H1 (cell line): ENCODE results near the gene OLFML2B. TPM values are rescaled to one million over a fixed set of nuclear protein-coding genes. Genes with fewer than 3 reads are reported as not detected.
A peak's percentile ranks its signal among the peaks of the same experiment; 100 is the strongest.

Experiments used
- CTCF ChIA-PET: fragments of 300-600 bp; sonication (Branson Sonifier 250); formaldehyde crosslinking; loops from one replicate; lab custom pipeline; 2021; ENCODE audit not compliant: partially characterized antibody; lab: Charles Lee
- POLR2A ChIA-PET: fragments of 300-600 bp; sonication (Branson Sonifier 250); formaldehyde crosslinking; loops from one replicate; lab custom pipeline; 2021; ENCODE audit warnings: inconsistent platforms; ENCODE audit not compliant: partially characterized antibody; lab: Charles Lee
- DNase-seq, 2 experiments: peaks; one replicate each; pipeline versions ENCODE4 v3.0.0 to v3.0.0-alpha.2; 2010 to 2022; ENCODE audit warnings: low spot score in 2 of 2, low read depth in 1 of 2, mixed read lengths in 1 of 2
- FAIRE-seq: peaks from 2 replicates; lab custom pipeline; 2011; peaks lifted over from hg19 to GRCh38; lab: Jason Lieb, UNC
- H2AFZ ChIP-seq: 2 replicates; pipeline ENCODE4 v1.8.1; 2012; ENCODE audit warnings: low read length, inconsistent platforms
- H2AK5ac ChIP-seq: 2 replicates; pipeline ENCODE4 v1.6.1; 2013; ENCODE audit warnings: low read depth, low read length
- H2BK120ac ChIP-seq: replicated peaks from 2 replicates; pipeline ENCODE3; 2013; ENCODE audit warnings: low read depth, low read length, inconsistent platforms
- H2BK12ac ChIP-seq: 2 replicates; pipeline ENCODE4 v1.6.1; 2013; ENCODE audit warnings: low read depth, low read length
- H2BK15ac ChIP-seq: 2 replicates; pipeline ENCODE4 v1.6.1; 2013; ENCODE audit warnings: low read length
- H2BK20ac ChIP-seq: 2 replicates; pipeline ENCODE4 v1.6.1; 2013; ENCODE audit warnings: low read length
- H2BK5ac ChIP-seq: 2 replicates; pipeline ENCODE4 v1.6.1; 2013; ENCODE audit warnings: low read depth, low read length
- H3K14ac ChIP-seq: 2 replicates; pipeline ENCODE4 v1.6.1; 2013; ENCODE audit warnings: inconsistent platforms; ENCODE audit not compliant: insufficient read length
- H3K18ac ChIP-seq: 2 replicates; pipeline ENCODE4 v1.6.1; 2013; ENCODE audit warnings: low read length; ENCODE audit errors: extremely low read depth
- H3K23ac ChIP-seq: 2 replicates; pipeline ENCODE4 v1.6.1; 2013; ENCODE audit warnings: inconsistent platforms; ENCODE audit not compliant: insufficient read length
- H3K23me2 ChIP-seq: 2 replicates; pipeline ENCODE4 v1.6.1; 2013; ENCODE audit warnings: low read depth, low read length
- H3K27ac ChIP-seq: 2 replicates; pipeline ENCODE4 v1.6.1; 2011; ENCODE audit warnings: low read depth, low read length, inconsistent platforms
- H3K27me3 ChIP-seq, 4 experiments: replicated peaks in 1 of 4; 1 replicate in 1 of 4; 2 replicates in 3 of 4; pipeline versions ENCODE4 v1.6.1 to v1.8.1; 2011 to 2013; ENCODE audit warnings: low read length in 3 of 4, mild to moderate bottlenecking in 3 of 4, inconsistent platforms in 2 of 4, mixed read lengths in 2 of 4, moderate library complexity in 1 of 4; ENCODE audit not compliant: control insufficient read depth in 3 of 4, insufficient read depth in 3 of 4; ENCODE audit errors: extremely low read depth in 1 of 4
- H3K36me3 ChIP-seq, 4 experiments: 2 replicates each; pipeline versions ENCODE4 v1.6.1 to v1.8.1; 2011 to 2013; ENCODE audit warnings: mild to moderate bottlenecking in 4 of 4, low read length in 3 of 4, moderate library complexity in 2 of 4, control low read depth in 1 of 4, inconsistent platforms in 1 of 4; ENCODE audit not compliant: insufficient read depth in 4 of 4, control insufficient read depth in 2 of 4
- H3K4ac ChIP-seq: replicated peaks from 2 replicates; pipeline ENCODE3; 2013; ENCODE audit warnings: low read length, low read depth, mixed read lengths, inconsistent platforms; ENCODE audit not compliant: insufficient read length
- H3K4me1 ChIP-seq, 4 experiments: replicated peaks in 1 of 4; 1 replicate in 1 of 4; 2 replicates in 3 of 4; pipeline versions ENCODE4 v1.6.1 to v1.8.1; 2011 to 2013; ENCODE audit warnings: low read length in 3 of 4, inconsistent platforms in 2 of 4, mixed read lengths in 1 of 4; ENCODE audit not compliant: insufficient read depth in 4 of 4, control insufficient read depth in 3 of 4
- H3K4me2 ChIP-seq, 2 experiments: 2 replicates each; pipeline versions ENCODE4 v1.6.1 to v1.8.1; 2011 to 2013; ENCODE audit warnings: low read depth in 2 of 2, low read length in 2 of 2, control low read depth in 1 of 2, inconsistent platforms in 1 of 2, mild to moderate bottlenecking in 1 of 2; ENCODE audit not compliant: insufficient read depth in 1 of 2
- H3K4me3 ChIP-seq, 4 experiments: fragments of 200-600, 300-600 bp in 1 of 4; sonication (generic), shearing (Covaris generic), sonication (Bioruptor Twin) in 1 of 4; 2 replicates each; pipeline versions ENCODE4 v1.5.1 to v1.8.1; 2011 to 2016; ENCODE audit warnings: low read length in 4 of 4, low read depth in 3 of 4, control low read depth in 2 of 4, inconsistent platforms in 2 of 4, mild to moderate bottlenecking in 2 of 4, mixed read lengths in 1 of 4, moderate library complexity in 1 of 4; ENCODE audit not compliant: insufficient read depth in 2 of 4; ENCODE audit errors: extremely low read depth in 1 of 4
- H3K56ac ChIP-seq: replicated peaks from 2 replicates; pipeline ENCODE3; 2013; ENCODE audit warnings: low read depth, mild to moderate bottlenecking, mixed read lengths, low read length, inconsistent platforms; ENCODE audit not compliant: insufficient read length
- H3K79me1 ChIP-seq: 2 replicates; pipeline ENCODE4 v1.6.1; 2013; ENCODE audit warnings: low read depth, low read length, control low read depth
- H3K79me2 ChIP-seq, 2 experiments: 2 replicates each; pipeline versions ENCODE4 v1.6.1 to v1.8.1; 2012 to 2013; ENCODE audit warnings: low read length in 2 of 2, mild to moderate bottlenecking in 2 of 2, inconsistent platforms in 1 of 2; ENCODE audit not compliant: insufficient read depth in 2 of 2, control insufficient read depth in 1 of 2
- H3K9ac ChIP-seq, 4 experiments: replicated peaks in 1 of 4; 1 replicate in 1 of 4; 2 replicates in 3 of 4; pipeline versions ENCODE4 v1.6.1 to v1.8.1; 2011 to 2013; ENCODE audit warnings: low read depth in 3 of 4, low read length in 3 of 4, control low read depth in 2 of 4, mild to moderate bottlenecking in 2 of 4, moderate library complexity in 2 of 4, inconsistent platforms in 1 of 4; ENCODE audit errors: extremely low read depth in 1 of 4
- H3K9me3 ChIP-seq, 2 experiments: 2 replicates each; pipeline versions ENCODE4 v1.6.1 to v1.8.1; 2012 to 2013; ENCODE audit warnings: mild to moderate bottlenecking in 2 of 2, moderate library complexity in 2 of 2, control low read depth in 1 of 2, inconsistent platforms in 1 of 2, low read depth in 1 of 2, low read length in 1 of 2, mixed read lengths in 1 of 2; ENCODE audit not compliant: insufficient read depth in 2 of 2
- H4K20me1 ChIP-seq, 2 experiments: replicated peaks in 1 of 2; 2 replicates each; pipeline versions ENCODE3 to v1.8.1; 2011 to 2013; ENCODE audit warnings: inconsistent platforms in 2 of 2, low read length in 2 of 2, mild to moderate bottlenecking in 1 of 2; ENCODE audit not compliant: insufficient read depth in 2 of 2, control insufficient read depth in 1 of 2
- H4K5ac ChIP-seq: 2 replicates; pipeline ENCODE4 v1.6.1; 2013; ENCODE audit warnings: low read length, low read depth, mixed read lengths, inconsistent platforms; ENCODE audit not compliant: insufficient read length
- H4K8ac ChIP-seq: 2 replicates; pipeline ENCODE4 v1.8.0; 2013; ENCODE audit warnings: mild to moderate bottlenecking, moderate library complexity, low read length, inconsistent platforms; ENCODE audit not compliant: insufficient read depth; ENCODE audit errors: extremely low read depth
- H4K91ac ChIP-seq: replicated peaks from 2 replicates; pipeline ENCODE3; 2013; ENCODE audit warnings: low read length, mixed read lengths, inconsistent platforms; ENCODE audit not compliant: insufficient read length
- CREB1 ChIP-seq: IDR thresholded peaks from 2 replicates; pipeline ENCODE4 v1.6.1; 2012; ENCODE audit warnings: inconsistent platforms
- EP300 ChIP-seq, 2 experiments: IDR thresholded peaks; 1 replicate in 1 of 2; 2 replicates in 1 of 2; pipeline ENCODE4 v1.6.1; 2011 to 2012; ENCODE audit warnings: low read depth in 2 of 2, low read length in 2 of 2, mild to moderate bottlenecking in 2 of 2, borderline replicate concordance in 1 of 2, inconsistent platforms in 1 of 2, moderate library complexity in 1 of 2
- KDM1A ChIP-seq: fragments of 200-600, 300-600 bp; sonication (generic); IDR thresholded peaks from 2 replicates; pipeline ENCODE4 v1.7.1; 2016; ENCODE audit warnings: mild to moderate bottlenecking, low read length, borderline replicate concordance
- KDM5A ChIP-seq: fragments of 200-600 bp; IDR thresholded peaks from 2 replicates; pipeline ENCODE4 v1.7.1; 2012; ENCODE audit warnings: mild to moderate bottlenecking, low read length, inconsistent platforms, mixed read lengths
- POLR2A ChIP-seq, 2 experiments: IDR thresholded peaks; 1 replicate in 1 of 2; 2 replicates in 1 of 2; pipeline ENCODE4 v1.6.1; 2011; ENCODE audit warnings: low read depth in 2 of 2, low read length in 2 of 2, mild to moderate bottlenecking in 2 of 2; ENCODE audit errors: control extremely low read depth in 1 of 2
- POU5F1 ChIP-seq: IDR thresholded peaks from 2 replicates; pipeline ENCODE4 v1.6.1; 2011; ENCODE audit warnings: low read depth, mild to moderate bottlenecking, low read length, moderate library complexity
- RAD21 ChIP-seq, 2 experiments: IDR thresholded peaks in 1 of 2; conservative IDR thresholded peaks in 1 of 2; 2 replicates each; pipeline ENCODE4 v1.6.1; 2011; ENCODE audit warnings: low read depth in 2 of 2, low read length in 2 of 2, improper control_type of control experiment in 1 of 2, inconsistent platforms in 1 of 2, mild to moderate bottlenecking in 1 of 2, moderate library complexity in 1 of 2
- SP1 ChIP-seq: IDR thresholded peaks from 2 replicates; pipeline ENCODE4 v1.6.1; 2011; ENCODE audit warnings: low read depth, low read length
- SP4 ChIP-seq: IDR thresholded peaks from 2 replicates; pipeline ENCODE4 v1.6.1; 2012; ENCODE audit warnings: low read length, inconsistent platforms
- SUZ12 ChIP-seq: fragments of 200-600 bp; sonication (generic); IDR thresholded peaks from 2 replicates; pipeline ENCODE4 v1.6.1; 2012; ENCODE audit warnings: mild to moderate bottlenecking, inconsistent platforms, low read length, moderate library complexity, mixed read lengths
- TAF1 ChIP-seq: IDR thresholded peaks from 2 replicates; pipeline ENCODE4 v1.6.1; 2011; ENCODE audit warnings: mild to moderate bottlenecking, low read depth, low read length
- TEAD4 ChIP-seq: IDR thresholded peaks from 2 replicates; pipeline ENCODE4 v1.6.1; 2012; ENCODE audit warnings: low read depth, low read length, inconsistent platforms, mixed read lengths
- WGBS, 2 experiments: shearing (Covaris generic) in 1 of 2; methylation state at CpG; one replicate each; pipeline versions ENCODE4 v1.1.6 to v1.1.7; 2013 to 2015; ENCODE audit warnings: low lambda C conversion rate in 2 of 2, mixed read lengths in 2 of 2, inconsistent platforms in 1 of 2, low coverage in 1 of 2, missing lambda C conversion rate in 1 of 2; ENCODE audit not compliant: insufficient replicate concordance in 2 of 2, insufficient coverage in 1 of 2, insufficient read length in 1 of 2; ENCODE audit errors: extremely low coverage in 1 of 2, missing lambda C conversion rate in 1 of 2; 5-methylcytosine and 5-hydroxymethylcytosine counted together
- polyA plus RNA-seq, 7 experiments: library from polyadenylated mRNA; depleted of rRNA in 3 of 7; stranded (reverse) in 5 of 7; unstranded in 2 of 7; fragments of >200 nt in 5 of 7; fragments of 200-250 nt in 2 of 7; gene quantifications; 1 replicate in 5 of 7; 2 replicates in 1 of 7; 4 replicates in 1 of 7; pipeline versions ENCODE4 v1.2.1 to v1.2.3, GENCODE V29; 2011 to 2013; ENCODE audit warnings: missing spikeins in 2 of 7, mixed read lengths in 2 of 7
- total RNA-seq: library from RNA; stranded (reverse); fragmentation: NEBNext Ultra II Directional; extraction: Animal tissue kit (Norgen Biotek cat#: 25700); gene quantifications from 2 replicates; pipeline ENCODE4 v1.2.1, GENCODE V29; 2021

The OLFML2B gene
- total and polyA plus RNA-seq, 2 of the 8 experiments (the other 6 are each of a cell fraction or from before 2014, with no cell fraction given) = 6.5 to 10.4 TPM

GRCh38 chr1:162065016-162065415 is 41.3 kb upstream of the OLFML2B start:
- WGBS, 2 experiments = 94% methylated on average over 2 of the region's 2 CpGs; no CpG with 5 or more reads in 1 of the 2 experiments
- CTCF ChIA-PET = interaction anchor here (0.7 to 3.2 kb wide), 16 partner anchors 9 to 326 kb away, joined by 3 to 22 read pairs (median 4); no protein-coding TSS in a partner anchor

More at GRCh38 chr1:162065016-162065415, 41.3 kb upstream of the OLFML2B start:
- Histone ChIP-seq H4K8ac (no peak overlapping the region), H2AFZ (no peak overlapping the region), H3K4me2 (no peak overlapping the region), H3K79me1 (no peaks in the 10 kb centered on the region), H3K23ac (no peak overlapping the region), H3K4ac (no peak overlapping the region), H3K23me2 (peaks cover 1% of the 10 kb centered on the region; the same call in 1 of the 2 replicates), H3K4me3 (no peak overlapping the region), H2BK15ac (0 out of 2 replicates have a peak overlapping the region, but pooled peaks have one; percentile 54), H3K18ac (no peak overlapping the region), H4K91ac (no peak overlapping the region), H2BK5ac (no peak overlapping the region), H3K36me3 (no peaks in the 10 kb centered on the region), H4K5ac (no peak overlapping the region), H3K4me1 (peaks cover 0 to 11% (median 7%) of the 10 kb centered on the region in 4 experiments; a peak in 5 of 7 replicates), H3K79me2 (no peaks in the 10 kb centered on the region), H3K9ac (no peak overlapping the region), H3K9me3 (no peaks in the 10 kb centered on the region), H2BK12ac (no peak overlapping the region), H2BK20ac (no peak overlapping the region), H3K27me3 (no peaks in the 10 kb centered on the region), H2AK5ac (no peak overlapping the region), H2BK120ac (no peak overlapping the region), H3K27ac (no peak overlapping the region), H3K14ac (no peak overlapping the region), H3K56ac (no peak overlapping the region), H4K20me1 (no peaks in the 10 kb centered on the region)
- POLR2A ChIA-PET = interaction anchor here (1.1 kb wide), 1 partner anchor 20 kb away, joined by 3 read pairs; no protein-coding TSS in a partner anchor
- FAIRE-seq = no peak
- DNase-seq = no peak
- TF ChIP-seq POU5F1 = no peak
- TF ChIP-seq EP300 (IDR thresholded peaks at IDR 0.05; ENCODE audit: borderline replicate concordance in 1 of 2, low read depth in 2 of 2, low read length in 2 of 2) = no peak
- TF ChIP-seq CREB1 = no peak
- TF ChIP-seq RAD21 (IDR thresholded peaks at IDR 0.05 in 1 of 2, conservative IDR thresholded peaks at IDR 0.05 in 1 of 2; ENCODE audit: low read depth in 2 of 2, low read length in 2 of 2) = no peak
- no peak for TF ChIP-seq KDM1A
- TF ChIP-seq KDM5A = no peak
- no peak for TF ChIP-seq TAF1
- TF ChIP-seq SUZ12 = no peak
- TF ChIP-seq POLR2A (IDR thresholded peaks at IDR 0.05; ENCODE audit: control extremely low read depth in 1 of 2, low read depth in 2 of 2, low read length in 2 of 2) = no peak
- no peak for TF ChIP-seq TEAD4
- no peak for TF ChIP-seq SP1
- TF ChIP-seq SP4 = no peak
